C4-2B (cell line): Measurements from ENCODE around the gene S1PR1.

ENCODE experiments used
- H3K27ac ChIP-seq: fragments of 450-650 bp; 2 replicates; pipeline ENCODE4 v1.5.1; 2017
- CTCF ChIP-seq: fragments of 450-650 bp; conservative IDR thresholded peaks from 2 replicates; pipeline ENCODE4 v1.5.1; 2017; ENCODE audit warnings: mild to moderate bottlenecking
- ZFX ChIP-seq: fragments of 450-650 bp; IDR thresholded peaks from 2 replicates; pipeline ENCODE4 v1.6.1; 2017

The S1PR1 gene

GRCh38 chr1:101238031-101238628 is 1.3 kb downstream of the S1PR1 start:
- no peak overlapping the region for H3K27ac ChIP-seq
- TF ChIP-seq ZFX (no peak), CTCF (no peak)

- TF ChIP-seq ZFX (no peak), CTCF (peak; percentile 98)
- no peak overlapping the region for H3K27ac ChIP-seq
These were observed 1.9 kb downstream of the S1PR1 start for GRCh38 chr1:101238681-101239094.

- no peak overlapping the region for H3K27ac ChIP-seq
- no peak for TF ChIP-seq ZFX
- peak; percentile 60 for TF ChIP-seq CTCF
These were observed 2.5 kb downstream of the S1PR1 start for GRCh38 chr1:101239095-101240040.

DNA sequence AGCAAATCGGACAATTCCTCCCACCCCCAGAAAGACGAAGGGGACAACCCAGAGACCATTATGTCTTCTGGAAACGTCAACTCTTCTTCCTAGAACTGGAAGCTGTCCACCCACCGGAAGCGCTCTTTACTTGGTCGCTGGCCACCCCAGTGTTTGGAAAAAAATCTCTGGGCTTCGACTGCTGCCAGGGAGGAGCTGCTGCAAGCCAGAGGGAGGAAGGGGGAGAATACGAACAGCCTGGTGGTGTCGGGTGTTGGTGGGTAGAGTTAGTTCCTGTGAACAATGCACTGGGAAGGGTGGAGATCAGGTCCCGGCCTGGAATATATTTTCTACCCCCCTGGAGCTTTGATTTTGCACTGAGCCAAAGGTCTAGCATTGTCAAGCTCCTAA is 3.2 kb downstream of the S1PR1 start:
- H3K27ac ChIP-seq, result no peak overlapping the region
- TF ChIP-seq CTCF (no peak), ZFX (no peak)

DNA sequence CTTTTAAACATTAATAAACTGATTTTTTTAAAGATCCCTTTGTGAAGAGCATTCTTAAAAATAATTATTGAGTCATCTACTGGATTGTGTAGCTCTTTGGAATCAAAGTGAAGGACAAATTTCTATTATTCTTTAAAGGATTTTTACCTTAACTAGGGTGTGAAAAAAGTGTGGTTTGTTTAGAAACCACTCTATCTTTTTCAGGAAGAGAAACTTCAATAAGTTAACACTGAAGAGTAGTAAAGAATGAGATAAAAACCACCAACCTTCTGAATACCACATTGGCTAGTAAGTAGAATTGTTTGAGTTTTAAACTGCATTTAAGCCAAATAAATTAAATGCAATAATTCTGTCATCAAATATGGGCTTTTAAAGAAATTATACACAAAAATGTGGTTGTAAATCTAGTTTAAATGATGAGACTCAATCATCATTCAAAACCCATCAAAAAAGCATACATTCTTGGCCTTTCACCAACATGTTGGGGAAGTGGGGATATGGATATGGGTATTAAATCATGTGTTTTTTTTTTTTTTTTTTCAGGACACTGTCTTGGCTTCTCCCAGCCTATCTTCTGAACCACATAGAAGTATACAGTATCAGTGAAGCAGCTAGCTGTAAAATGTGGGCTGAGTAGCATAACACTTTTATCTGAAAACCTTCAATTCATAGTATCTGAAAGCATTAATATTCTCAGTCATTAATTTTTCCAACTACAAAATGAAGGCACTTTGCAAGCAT is 4.8 kb downstream of the S1PR1 start:
- no peak for TF ChIP-seq CTCF
- no peak for TF ChIP-seq ZFX

DNA sequence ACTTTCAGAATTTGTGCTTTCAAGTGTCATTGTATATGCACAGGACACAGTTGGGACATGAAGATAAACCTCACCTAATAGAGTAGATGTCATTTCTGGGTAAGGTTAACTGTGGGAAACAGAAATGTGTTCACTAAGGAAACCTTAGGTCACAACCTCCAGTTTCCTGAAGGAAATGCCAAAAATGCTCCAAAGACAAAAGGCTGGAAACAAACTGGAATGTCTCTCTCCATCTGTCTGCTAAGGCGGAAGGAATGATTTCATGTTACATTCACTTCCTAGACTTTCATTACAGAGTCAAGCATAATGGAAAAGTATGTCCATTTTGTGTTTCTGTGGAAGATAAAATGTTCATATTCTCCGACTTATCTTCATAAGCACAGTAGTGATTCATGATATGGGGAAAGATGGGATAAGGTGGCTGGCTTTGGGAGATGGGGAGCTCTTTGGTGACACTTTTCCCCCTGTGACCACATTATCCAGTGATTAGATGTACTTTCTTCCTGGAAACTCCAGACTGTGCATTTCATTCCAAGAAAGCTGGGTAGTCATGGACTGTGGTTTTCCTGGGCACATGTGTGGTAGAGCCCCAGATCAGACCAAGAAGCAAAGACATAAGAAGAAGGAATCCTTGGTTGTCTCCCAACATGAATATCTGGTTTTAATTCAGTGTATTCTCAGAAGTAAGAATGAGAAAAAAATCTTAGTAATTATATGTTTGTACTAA is 5.7 kb downstream of the S1PR1 start:
- no peak overlapping the region for H3K27ac ChIP-seq
- no peak for TF ChIP-seq CTCF
- TF ChIP-seq ZFX, result no peak

More for the DNA sequence above, 4.8 kb downstream of the S1PR1 start:
- H3K27ac ChIP-seq, result no peak overlapping the region
